ENCODE results near the gene GRIN3B.

Gene GRIN3B

DNA sequence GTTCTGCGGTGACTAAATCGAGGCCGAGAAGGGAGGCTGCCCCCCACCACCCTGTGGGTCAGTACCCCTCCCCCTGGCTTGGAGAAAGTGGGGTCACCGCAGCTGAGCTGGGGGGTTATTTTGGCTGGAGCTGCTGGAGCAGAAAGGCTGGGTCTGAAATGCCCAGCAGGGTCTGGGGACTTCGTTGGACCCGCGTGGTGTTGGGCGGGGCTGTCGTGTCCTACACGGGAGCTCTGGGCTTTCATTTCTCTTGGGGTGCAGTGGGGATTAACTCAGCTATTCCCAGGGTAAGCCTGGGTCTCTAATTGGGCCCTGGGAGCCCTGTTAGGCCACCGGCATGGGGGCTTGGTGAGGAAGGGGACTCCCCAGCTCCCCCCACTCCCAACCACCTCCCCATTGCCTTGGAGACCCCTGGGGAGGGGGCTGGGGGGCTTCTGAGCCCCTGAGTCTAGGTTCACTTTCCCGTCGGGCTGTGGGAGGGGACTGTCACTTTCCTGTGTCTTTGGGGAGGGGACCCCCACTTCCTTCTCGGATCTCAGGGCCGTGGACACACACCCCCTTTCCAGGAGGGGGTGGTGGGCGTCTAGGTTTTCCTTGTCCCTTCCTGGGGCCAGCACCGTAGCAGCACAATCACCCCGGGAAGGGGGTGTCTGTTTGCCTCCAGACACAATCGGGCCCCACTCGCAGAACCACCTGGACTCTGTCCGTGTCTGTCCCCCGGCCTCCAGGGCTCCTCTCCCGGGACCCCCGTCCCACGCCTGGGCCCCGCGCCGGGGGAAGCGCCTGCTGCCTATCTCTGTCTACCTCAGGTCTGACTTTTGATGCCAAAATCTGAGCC is 26.3 kb upstream of the GRIN3B start:
- TF ChIP-seq, protein P1, sequence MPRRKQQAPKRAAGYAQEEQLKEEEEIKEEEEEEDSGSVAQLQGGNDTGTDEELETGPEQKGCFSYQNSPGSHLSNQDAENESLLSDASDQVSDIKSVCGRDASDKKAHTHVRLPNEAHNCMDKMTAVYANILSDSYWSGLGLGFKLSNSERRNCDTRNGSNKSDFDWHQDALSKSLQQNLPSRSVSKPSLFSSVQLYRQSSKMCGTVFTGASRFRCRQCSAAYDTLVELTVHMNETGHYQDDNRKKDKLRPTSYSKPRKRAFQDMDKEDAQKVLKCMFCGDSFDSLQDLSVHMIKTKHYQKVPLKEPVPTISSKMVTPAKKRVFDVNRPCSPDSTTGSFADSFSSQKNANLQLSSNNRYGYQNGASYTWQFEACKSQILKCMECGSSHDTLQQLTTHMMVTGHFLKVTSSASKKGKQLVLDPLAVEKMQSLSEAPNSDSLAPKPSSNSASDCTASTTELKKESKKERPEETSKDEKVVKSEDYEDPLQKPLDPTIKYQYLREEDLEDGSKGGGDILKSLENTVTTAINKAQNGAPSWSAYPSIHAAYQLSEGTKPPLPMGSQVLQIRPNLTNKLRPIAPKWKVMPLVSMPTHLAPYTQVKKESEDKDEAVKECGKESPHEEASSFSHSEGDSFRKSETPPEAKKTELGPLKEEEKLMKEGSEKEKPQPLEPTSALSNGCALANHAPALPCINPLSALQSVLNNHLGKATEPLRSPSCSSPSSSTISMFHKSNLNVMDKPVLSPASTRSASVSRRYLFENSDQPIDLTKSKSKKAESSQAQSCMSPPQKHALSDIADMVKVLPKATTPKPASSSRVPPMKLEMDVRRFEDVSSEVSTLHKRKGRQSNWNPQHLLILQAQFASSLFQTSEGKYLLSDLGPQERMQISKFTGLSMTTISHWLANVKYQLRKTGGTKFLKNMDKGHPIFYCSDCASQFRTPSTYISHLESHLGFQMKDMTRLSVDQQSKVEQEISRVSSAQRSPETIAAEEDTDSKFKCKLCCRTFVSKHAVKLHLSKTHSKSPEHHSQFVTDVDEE (CRISPR knock-in tag; IDR thresholded peaks at IDR 0.05), result no peak
- TF ChIP-seq TOX (CRISPR knock-in tag; IDR thresholded peaks at IDR 0.05; ENCODE audit: borderline replicate concordance) (no peak), ESRRG (CRISPR knock-in tag; IDR thresholded peaks at IDR 0.05) (no peak), RARB (CRISPR knock-in tag; IDR thresholded peaks at IDR 0.05) (no peak), GLIS3 (CRISPR knock-in tag; IDR thresholded peaks at IDR 0.05) (no peak), ZFP30 (CRISPR knock-in tag; IDR thresholded peaks at IDR 0.05) (no peak), BACH2 (CRISPR knock-in tag; IDR thresholded peaks at IDR 0.05; ENCODE audit: borderline replicate concordance) (no peak), CSDC2 (CRISPR knock-in tag; IDR thresholded peaks at IDR 0.05) (no peak), ZNF565 (CRISPR knock-in tag; conservative IDR thresholded peaks at IDR 0.05; ENCODE audit: low read depth) (no peak), SNAI2 (CRISPR knock-in tag; IDR thresholded peaks at IDR 0.05) (no peak), PPARA (CRISPR knock-in tag; IDR thresholded peaks at IDR 0.05; ENCODE audit: borderline replicate concordance) (no peak), ZNF8 (CRISPR knock-in tag; IDR thresholded peaks at IDR 0.05) (no peak), ISL1 (CRISPR knock-in tag; IDR thresholded peaks at IDR 0.05) (no peak), ARNTL (CRISPR knock-in tag; IDR thresholded peaks at IDR 0.05; ENCODE audit: borderline replicate concordance, low read depth) (no peak)
- TF ChIP-seq, protein P2, sequence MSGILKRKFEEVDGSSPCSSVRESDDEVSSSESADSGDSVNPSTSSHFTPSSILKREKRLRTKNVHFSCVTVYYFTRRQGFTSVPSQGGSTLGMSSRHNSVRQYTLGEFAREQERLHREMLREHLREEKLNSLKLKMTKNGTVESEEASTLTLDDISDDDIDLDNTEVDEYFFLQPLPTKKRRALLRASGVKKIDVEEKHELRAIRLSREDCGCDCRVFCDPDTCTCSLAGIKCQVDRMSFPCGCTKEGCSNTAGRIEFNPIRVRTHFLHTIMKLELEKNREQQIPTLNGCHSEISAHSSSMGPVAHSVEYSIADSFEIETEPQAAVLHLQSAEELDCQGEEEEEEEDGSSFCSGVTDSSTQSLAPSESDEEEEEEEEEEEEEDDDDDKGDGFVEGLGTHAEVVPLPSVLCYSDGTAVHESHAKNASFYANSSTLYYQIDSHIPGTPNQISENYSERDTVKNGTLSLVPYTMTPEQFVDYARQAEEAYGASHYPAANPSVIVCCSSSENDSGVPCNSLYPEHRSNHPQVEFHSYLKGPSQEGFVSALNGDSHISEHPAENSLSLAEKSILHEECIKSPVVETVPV (CRISPR knock-in tag; IDR thresholded peaks at IDR 0.05), result no peak
- TF ChIP-seq, protein P3, sequence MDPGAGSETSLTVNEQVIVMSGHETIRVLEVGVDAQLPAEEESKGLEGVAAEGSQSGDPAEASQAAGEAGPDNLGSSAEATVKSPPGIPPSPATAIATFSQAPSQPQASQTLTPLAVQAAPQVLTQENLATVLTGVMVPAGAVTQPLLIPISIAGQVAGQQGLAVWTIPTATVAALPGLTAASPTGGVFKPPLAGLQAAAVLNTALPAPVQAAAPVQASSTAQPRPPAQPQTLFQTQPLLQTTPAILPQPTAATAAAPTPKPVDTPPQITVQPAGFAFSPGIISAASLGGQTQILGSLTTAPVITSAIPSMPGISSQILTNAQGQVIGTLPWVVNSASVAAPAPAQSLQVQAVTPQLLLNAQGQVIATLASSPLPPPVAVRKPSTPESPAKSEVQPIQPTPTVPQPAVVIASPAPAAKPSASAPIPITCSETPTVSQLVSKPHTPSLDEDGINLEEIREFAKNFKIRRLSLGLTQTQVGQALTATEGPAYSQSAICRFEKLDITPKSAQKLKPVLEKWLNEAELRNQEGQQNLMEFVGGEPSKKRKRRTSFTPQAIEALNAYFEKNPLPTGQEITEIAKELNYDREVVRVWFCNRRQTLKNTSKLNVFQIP (CRISPR knock-in tag; IDR thresholded peaks at IDR 0.05; ENCODE audit: borderline replicate concordance, low read depth), result no peak
- TF ChIP-seq, protein P4, sequence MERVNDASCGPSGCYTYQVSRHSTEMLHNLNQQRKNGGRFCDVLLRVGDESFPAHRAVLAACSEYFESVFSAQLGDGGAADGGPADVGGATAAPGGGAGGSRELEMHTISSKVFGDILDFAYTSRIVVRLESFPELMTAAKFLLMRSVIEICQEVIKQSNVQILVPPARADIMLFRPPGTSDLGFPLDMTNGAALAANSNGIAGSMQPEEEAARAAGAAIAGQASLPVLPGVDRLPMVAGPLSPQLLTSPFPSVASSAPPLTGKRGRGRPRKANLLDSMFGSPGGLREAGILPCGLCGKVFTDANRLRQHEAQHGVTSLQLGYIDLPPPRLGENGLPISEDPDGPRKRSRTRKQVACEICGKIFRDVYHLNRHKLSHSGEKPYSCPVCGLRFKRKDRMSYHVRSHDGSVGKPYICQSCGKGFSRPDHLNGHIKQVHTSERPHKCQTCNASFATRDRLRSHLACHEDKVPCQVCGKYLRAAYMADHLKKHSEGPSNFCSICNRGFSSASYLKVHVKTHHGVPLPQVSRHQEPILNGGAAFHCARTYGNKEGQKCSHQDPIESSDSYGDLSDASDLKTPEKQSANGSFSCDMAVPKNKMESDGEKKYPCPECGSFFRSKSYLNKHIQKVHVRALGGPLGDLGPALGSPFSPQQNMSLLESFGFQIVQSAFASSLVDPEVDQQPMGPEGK (CRISPR knock-in tag; IDR thresholded peaks at IDR 0.05; ENCODE audit: borderline replicate concordance), result no peak
- TF ChIP-seq, protein P5, sequence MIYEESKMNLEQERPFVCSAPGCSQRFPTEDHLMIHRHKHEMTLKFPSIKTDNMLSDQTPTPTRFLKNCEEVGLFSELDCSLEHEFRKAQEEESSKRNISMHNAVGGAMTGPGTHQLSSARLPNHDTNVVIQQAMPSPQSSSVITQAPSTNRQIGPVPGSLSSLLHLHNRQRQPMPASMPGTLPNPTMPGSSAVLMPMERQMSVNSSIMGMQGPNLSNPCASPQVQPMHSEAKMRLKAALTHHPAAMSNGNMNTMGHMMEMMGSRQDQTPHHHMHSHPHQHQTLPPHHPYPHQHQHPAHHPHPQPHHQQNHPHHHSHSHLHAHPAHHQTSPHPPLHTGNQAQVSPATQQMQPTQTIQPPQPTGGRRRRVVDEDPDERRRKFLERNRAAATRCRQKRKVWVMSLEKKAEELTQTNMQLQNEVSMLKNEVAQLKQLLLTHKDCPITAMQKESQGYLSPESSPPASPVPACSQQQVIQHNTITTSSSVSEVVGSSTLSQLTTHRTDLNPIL (CRISPR knock-in tag; IDR thresholded peaks at IDR 0.05; ENCODE audit: low read depth), result no peak
- no peak for ATAC-seq

DNA sequence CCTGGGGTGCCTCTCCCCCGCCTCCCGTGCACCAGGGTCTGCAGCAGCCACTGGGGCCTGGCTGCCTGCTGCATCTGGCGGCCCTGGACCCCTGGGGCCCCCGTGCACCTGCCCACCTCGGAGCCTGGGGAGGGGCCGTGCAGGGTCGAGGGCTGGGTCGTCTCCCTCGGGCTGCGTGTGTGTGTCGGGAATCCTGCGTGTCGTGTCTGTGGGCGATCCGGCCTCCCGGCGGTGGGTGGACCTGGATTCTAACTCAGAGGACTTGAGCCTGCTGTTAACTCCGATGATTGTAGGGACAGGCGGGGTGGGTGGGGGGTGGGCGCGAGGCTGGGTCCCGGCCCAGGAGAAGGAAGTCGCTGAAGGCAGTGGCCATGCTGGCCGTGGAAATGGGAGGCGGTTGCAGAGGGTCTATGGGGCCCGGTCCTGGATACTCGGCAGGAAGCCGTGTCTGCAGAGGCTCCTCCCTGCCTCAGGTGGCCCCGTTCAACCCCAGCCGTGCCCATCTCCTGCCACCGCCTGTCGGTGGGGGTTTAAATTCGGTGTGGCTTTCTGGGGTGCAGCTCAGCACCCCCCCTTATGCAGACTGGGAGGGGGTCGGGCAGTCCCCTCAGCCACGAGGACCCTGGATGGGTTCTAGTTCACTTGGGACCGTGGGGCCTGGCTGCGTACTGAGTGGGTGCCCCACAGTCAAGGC is 25.5 kb upstream of the GRIN3B start:
- no peak for ATAC-seq
- TF ChIP-seq ESRRG (CRISPR knock-in tag; IDR thresholded peaks at IDR 0.05) (no peak), GLIS3 (CRISPR knock-in tag; IDR thresholded peaks at IDR 0.05) (no peak), CSDC2 (CRISPR knock-in tag; IDR thresholded peaks at IDR 0.05) (no peak), ZNF565 (CRISPR knock-in tag; conservative IDR thresholded peaks at IDR 0.05; ENCODE audit: low read depth) (no peak), ZC3H10 (CRISPR knock-in tag; IDR thresholded peaks at IDR 0.05) (no peak), OSR1 (CRISPR knock-in tag; IDR thresholded peaks at IDR 0.05) (no peak), BACH2 (CRISPR knock-in tag; IDR thresholded peaks at IDR 0.05; ENCODE audit: borderline replicate concordance) (no peak), TOX (CRISPR knock-in tag; IDR thresholded peaks at IDR 0.05; ENCODE audit: borderline replicate concordance) (no peak), ZNF8 (CRISPR knock-in tag; IDR thresholded peaks at IDR 0.05) (no peak), ZFP30 (CRISPR knock-in tag; IDR thresholded peaks at IDR 0.05) (no peak), SNAI2 (CRISPR knock-in tag; IDR thresholded peaks at IDR 0.05) (no peak), ARNTL (CRISPR knock-in tag; IDR thresholded peaks at IDR 0.05; ENCODE audit: borderline replicate concordance, low read depth) (no peak), ZFP3 (CRISPR knock-in tag; IDR thresholded peaks at IDR 0.05) (no peak), ZNF70 (CRISPR knock-in tag; IDR thresholded peaks at IDR 0.05) (no peak)
- TF ChIP-seq, protein P3 (CRISPR knock-in tag; IDR thresholded peaks at IDR 0.05; ENCODE audit: borderline replicate concordance, low read depth), result no peak
- TF ChIP-seq, protein P1 (CRISPR knock-in tag; IDR thresholded peaks at IDR 0.05), result no peak
